ENCODE data around the gene ACADS. TPM values are rescaled to one million over a fixed set of nuclear protein-coding genes. Genes with fewer than 3 reads are reported as not detected.

ACADS gene
- total and polyA plus RNA-seq, 9 of the 15 experiments (the other 6 are each of a cell fraction or from before 2014, with no cell fraction given): 0.06 to 20.3 (median 8.8) TPM

DNA sequence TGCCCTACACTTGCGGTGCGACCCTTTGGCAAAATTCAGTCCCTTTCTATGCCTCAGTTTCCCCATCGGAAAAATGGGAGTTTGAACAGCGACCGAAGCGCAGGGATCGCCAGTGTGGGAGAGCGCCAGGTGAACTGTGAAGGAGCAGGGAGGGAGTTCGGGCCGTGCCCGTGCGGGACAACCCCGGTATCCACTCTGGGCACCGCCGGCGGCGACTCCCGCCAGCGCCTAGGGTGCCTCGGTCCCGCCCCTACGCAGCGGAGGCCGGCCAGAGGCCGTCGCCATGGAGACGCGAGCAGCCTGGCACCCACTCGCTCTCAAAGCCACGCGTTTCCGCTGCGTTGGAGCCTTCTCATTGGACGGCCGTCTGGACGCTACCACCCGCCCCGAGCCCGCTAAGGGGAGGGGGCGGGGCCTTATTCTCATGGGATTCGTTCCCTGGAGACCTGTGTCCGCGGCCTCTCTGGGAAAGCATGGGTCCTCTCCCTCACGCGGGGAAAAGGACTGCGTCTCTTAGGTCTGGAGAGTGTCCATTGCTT, 39.4 kb upstream of the ACADS start (continued):
- TF ChIP-seq EP300 (IDR thresholded peaks at IDR 0.05; ENCODE audit: low read length) (no peak), NELFE (IDR thresholded peaks at IDR 0.05; ENCODE audit: insufficient read depth, insufficient read length) (no peak), LEF1 (IDR thresholded peaks at IDR 0.05) (no peak), HNRNPH1 (optimal IDR thresholded peaks at IDR 0.05; ENCODE audit: low read depth, low read length) (no peak), NRF1 (conservative IDR thresholded peaks at IDR 0.05 in 1 of 2, IDR thresholded peaks at IDR 0.05 in 1 of 2) (peak; percentile 63 to 64; a peak in 2 of 4 replicates), YY1 (IDR thresholded peaks at IDR 0.05; ENCODE audit: borderline replicate concordance in 1 of 3, control insufficient read depth in 1 of 3, extremely low read depth in 1 of 3, insufficient read depth in 3 of 3, insufficient read length in 1 of 3, insufficient replicate concordance in 2 of 3, low read depth in 1 of 3, low read length in 2 of 3) (peak in 1 of 3 experiments; percentile 56), ZNF696 (CRISPR knock-in tag; conservative IDR thresholded peaks at IDR 0.05) (no peak), ZNF282 (CRISPR knock-in tag; IDR thresholded peaks at IDR 0.05) (no peak), ZNF384 (IDR thresholded peaks at IDR 0.05; ENCODE audit: low read depth, low read length) (no peak), RFX7 (CRISPR knock-in tag; IDR thresholded peaks at IDR 0.05) (no peak), SIX5 (IDR thresholded peaks at IDR 0.05; ENCODE audit: borderline replicate concordance in 1 of 2, insufficient read depth in 1 of 2, low read depth in 1 of 2, low read length in 2 of 2) (no peak), ZNF347 (CRISPR knock-in tag; IDR thresholded peaks at IDR 0.05; ENCODE audit: low read depth) (no peak), ZNF311 (CRISPR knock-in tag; IDR thresholded peaks at IDR 0.05) (no peak), ZNF23 (CRISPR knock-in tag; IDR thresholded peaks at IDR 0.05) (no peak), TAF7 (tag; IDR thresholded peaks at IDR 0.05) (no peak; the same call in 1 of the 2 replicates), SRF (CRISPR knock-in tag; IDR thresholded peaks at IDR 0.05) (no peak), PYGO2 (tag; IDR thresholded peaks at IDR 0.05) (no peak), SREBF2 (CRISPR knock-in tag; IDR thresholded peaks at IDR 0.05) (no peak)
- TF ChIP-seq, protein P1, sequence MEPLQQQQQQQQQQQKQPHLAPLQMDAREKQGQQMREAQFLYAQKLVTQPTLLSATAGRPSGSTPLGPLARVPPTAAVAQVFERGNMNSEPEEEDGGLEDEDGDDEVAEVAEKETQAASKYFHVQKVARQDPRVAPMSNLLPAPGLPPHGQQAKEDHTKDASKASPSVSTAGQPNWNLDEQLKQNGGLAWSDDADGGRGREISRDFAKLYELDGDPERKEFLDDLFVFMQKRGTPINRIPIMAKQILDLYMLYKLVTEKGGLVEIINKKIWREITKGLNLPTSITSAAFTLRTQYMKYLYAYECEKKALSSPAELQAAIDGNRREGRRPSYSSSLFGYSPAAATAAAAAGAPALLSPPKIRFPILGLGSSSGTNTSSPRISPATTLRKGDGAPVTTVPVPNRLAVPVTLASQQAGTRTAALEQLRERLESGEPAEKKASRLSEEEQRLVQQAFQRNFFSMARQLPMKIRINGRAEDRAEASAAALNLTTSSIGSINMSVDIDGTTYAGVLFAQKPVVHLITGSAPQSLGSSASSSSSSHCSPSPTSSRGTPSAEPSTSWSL (CRISPR knock-in tag; IDR thresholded peaks at IDR 0.05; ENCODE audit: borderline replicate concordance): no peak
- TF ChIP-seq, protein P2, sequence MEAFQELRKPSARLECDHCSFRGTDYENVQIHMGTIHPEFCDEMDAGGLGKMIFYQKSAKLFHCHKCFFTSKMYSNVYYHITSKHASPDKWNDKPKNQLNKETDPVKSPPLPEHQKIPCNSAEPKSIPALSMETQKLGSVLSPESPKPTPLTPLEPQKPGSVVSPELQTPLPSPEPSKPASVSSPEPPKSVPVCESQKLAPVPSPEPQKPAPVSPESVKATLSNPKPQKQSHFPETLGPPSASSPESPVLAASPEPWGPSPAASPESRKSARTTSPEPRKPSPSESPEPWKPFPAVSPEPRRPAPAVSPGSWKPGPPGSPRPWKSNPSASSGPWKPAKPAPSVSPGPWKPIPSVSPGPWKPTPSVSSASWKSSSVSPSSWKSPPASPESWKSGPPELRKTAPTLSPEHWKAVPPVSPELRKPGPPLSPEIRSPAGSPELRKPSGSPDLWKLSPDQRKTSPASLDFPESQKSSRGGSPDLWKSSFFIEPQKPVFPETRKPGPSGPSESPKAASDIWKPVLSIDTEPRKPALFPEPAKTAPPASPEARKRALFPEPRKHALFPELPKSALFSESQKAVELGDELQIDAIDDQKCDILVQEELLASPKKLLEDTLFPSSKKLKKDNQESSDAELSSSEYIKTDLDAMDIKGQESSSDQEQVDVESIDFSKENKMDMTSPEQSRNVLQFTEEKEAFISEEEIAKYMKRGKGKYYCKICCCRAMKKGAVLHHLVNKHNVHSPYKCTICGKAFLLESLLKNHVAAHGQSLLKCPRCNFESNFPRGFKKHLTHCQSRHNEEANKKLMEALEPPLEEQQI (IDR thresholded peaks at IDR 0.05): no peak
- TF ChIP-seq, protein P3, sequence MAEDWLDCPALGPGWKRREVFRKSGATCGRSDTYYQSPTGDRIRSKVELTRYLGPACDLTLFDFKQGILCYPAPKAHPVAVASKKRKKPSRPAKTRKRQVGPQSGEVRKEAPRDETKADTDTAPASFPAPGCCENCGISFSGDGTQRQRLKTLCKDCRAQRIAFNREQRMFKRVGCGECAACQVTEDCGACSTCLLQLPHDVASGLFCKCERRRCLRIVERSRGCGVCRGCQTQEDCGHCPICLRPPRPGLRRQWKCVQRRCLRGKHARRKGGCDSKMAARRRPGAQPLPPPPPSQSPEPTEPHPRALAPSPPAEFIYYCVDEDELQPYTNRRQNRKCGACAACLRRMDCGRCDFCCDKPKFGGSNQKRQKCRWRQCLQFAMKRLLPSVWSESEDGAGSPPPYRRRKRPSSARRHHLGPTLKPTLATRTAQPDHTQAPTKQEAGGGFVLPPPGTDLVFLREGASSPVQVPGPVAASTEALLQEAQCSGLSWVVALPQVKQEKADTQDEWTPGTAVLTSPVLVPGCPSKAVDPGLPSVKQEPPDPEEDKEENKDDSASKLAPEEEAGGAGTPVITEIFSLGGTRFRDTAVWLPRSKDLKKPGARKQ (CRISPR knock-in tag; IDR thresholded peaks at IDR 0.05): no peak

All from K562 (cell line).